ENCODE data around the gene BLTP3A.

BLTP3A gene

DNA sequence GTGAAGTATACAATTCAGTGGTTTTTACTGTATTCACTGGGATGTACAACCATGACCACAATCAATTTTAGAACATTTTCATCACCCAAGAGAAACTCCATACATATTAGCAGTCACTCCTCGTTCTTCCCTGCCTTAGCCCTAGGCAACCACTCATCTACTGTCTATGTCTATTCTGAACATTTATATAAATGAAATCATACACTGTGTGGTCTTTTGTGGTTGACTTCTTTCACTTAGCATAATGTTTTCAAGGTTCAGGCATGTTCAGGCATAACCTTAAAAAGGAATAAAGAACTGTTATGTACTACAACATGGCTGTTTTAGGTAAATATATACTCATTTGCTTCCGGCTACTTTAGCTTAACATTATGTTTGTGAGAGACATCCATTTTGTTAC is 37.3 kb downstream of the BLTP3A start:
- no peak for DNase-seq (ENCODE audit: low spot score)

DNA sequence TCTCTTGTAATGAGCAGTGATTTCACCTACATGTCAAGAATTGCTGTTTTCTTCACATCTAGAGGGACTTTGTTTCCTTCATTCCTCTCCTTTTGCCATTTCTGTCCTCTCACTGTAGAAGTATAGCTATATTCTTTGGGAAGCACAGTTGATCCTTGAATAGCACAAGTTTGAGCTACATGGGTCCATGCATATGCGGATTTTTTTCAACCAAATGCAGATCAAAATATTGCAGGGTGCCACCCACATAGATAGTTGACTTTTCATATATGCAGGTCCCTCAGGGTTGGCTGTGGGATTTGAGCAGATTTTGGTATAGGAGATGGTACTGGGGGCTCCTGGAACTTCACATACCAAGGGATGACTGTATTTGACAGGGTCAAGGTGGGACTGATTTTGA is 41.1 kb downstream of the BLTP3A start:
- no peak for DNase-seq (ENCODE audit: low spot score)

DNA sequence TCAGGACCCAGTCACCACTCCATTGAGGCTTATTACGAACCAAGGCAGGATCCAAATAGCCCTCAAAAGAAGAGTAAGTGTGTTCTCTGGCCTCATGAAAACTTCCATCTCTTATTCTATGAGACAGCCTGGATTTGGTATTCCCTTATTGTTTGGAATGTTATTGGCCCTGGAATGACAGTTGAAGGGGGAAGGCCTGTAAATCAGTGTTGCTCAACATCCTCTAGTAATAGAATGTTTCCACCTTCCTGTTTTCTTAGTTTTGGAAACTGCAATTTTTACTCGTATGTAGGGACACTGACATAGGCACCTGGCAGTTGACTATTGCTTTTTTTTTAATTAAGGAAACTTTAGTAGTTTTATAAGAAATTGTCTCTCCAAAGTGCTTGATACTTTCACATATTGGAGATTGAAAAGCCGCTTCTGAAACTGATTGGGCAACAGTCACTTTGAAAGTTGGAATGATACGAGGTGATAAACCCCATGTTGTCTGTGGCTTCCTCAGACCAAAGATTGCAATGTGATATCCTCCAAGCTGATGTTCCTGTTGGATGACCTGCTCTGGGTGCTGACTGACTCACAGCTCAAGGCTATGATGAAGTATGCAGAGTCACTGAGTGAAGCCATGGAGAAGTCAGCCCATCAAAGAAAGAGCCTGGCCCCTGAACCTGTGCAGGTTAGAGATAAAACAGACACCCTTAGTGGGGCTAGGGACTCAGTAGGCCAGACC is 43.1 kb downstream of the BLTP3A start:
- DNase-seq (ENCODE audit: low spot score), result peak; percentile 11

DNA sequence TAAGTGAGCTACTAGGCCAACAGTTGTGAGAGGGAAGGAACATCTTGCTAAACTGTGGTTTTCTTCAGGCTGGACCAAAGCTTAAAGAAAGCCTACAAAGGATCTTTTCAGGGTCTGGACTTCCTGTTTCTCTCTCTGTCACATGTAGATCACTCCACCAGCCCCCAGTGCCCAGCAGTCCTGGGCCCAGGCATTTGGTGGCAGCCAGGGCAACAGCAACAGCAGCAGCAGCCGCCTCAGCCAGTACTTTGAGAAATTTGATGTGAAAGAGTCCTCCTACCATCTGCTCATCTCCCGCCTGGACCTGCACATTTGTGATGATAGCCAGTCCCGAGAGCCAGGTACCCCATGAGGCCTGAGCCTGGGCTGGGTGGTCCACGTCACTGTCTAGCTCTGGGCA is 44.1 kb downstream of the BLTP3A start:
- DNase-seq (ENCODE audit: low spot score), result no peak

DNA sequence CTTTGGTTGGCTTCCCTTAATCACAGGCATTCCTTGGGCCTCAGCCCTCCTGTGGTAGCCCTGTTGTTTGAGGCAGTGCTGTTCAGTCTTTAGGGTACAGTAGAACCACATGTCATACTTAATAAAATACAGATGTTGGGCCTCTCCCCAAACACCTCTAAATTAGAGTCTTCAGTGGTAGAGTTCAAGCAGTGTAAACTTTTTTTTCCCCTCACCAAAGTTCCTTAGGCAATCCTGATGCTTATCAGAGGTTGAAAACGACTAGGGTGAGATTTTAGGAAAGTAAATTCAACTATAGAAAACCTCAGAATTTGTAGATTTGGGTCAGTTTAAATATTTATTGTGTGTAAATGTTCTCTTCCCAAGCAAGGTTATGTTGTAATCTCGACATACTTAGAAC is 44.6 kb downstream of the BLTP3A start:
- no peak for DNase-seq (ENCODE audit: low spot score)

DNA sequence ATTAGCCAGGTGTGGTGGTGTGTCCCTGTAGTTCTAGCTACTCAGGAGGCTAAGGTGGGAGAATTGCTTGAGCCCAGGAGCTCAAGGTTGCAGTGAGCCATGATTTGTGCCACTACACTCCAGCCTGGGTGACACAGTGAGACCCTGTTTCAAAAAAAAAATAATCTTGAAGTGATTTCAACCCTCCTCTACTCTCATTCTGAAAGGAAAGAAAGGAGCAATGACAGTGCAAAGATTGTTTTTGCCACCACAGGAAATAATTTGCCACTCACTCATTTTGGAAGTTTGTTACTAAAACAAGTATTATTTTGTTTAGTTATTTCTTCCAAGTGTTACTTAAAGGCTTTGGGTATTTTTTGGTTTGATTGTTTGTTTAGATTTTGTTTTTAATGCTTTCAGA is 45.6 kb downstream of the BLTP3A start:
- DNase-seq (ENCODE audit: low spot score), result no peak

DNA sequence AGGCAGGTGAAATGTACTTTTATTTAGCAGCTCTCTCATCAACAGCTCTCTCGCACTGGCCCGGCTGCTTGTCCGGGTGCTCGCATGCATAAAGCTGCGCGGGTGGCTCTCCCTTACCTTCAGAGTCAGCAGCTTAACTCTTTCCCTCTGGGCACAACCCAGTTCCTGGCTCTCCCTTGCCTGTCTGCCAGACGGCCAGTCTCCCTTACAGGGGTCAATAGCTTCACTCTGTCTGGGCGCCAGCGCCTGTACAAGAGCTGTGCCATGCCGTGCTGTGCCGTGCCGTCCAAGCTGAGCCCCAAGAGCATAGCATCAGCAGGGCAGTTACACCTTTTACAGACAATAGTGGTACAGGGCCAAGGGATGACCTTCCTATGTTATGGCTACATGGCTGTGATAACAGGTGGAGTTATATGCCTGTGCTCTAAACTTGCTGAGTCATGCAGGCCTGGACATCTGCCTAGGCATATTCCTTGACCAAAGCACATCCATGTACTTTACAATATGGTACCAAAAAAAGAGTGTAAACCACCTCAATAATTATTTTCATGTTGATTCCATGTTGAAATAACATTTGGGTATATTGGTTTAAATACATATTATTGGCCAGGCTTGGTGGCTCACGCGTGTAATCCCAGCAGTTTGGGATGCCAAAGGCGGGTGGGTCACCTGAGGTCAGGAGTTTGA is 47.9 kb downstream of the BLTP3A start:
- no peak for DNase-seq (ENCODE audit: low spot score)

All from RKO (cell line).